HG03064 (cell line): ENCODE data around the gene CCN5.
"Not testable (repeated sequence)": the region's sequence is repeated elsewhere in the genome, so short reads cannot be mapped to it uniquely, and the experiment has no call there.

Experiments
- ATAC-seq: cut with Tn5 transposase; IDR thresholded peaks from one replicate; pipeline ENCODE4 v1.9.1; 2021; ENCODE audit warnings: low read depth; ENCODE audit not compliant: unreplicated experiment

CCN5 gene

GRCh38 chr20:44752099-44752931 lies 37.1 kb downstream of the CCN5 start:
- no peak for ATAC-seq

- ATAC-seq, result no peak
Observed at GRCh38 chr20:44754554-44754953, 39.4 kb downstream of the CCN5 start.

- no peak for ATAC-seq
Observed at GRCh38 chr20:44756011-44756688, 41.0 kb downstream of the CCN5 start.

- ATAC-seq, result no peak
Observed at GRCh38 chr20:44756956-44757355, 41.8 kb downstream of the CCN5 start.

GRCh38 chr20:44758247-44759101 lies 43.3 kb downstream of the CCN5 start:
- ATAC-seq, result no peak

GRCh38 chr20:44759595-44759994 lies 44.4 kb downstream of the CCN5 start:
- no peak for ATAC-seq

- ATAC-seq, result no peak
Observed at GRCh38 chr20:44761423-44761822, 46.3 kb downstream of the CCN5 start.

GRCh38 chr20:44762466-44763140 lies 47.4 kb downstream of the CCN5 start:
- no peak for ATAC-seq

- ATAC-seq, result not testable (repeated sequence)
Observed at GRCh38 chr20:44763798-44764197, 48.6 kb downstream of the CCN5 start.

GRCh38 chr20:44765091-44765490 lies 49.9 kb downstream of the CCN5 start:
- no peak for ATAC-seq

- no peak for ATAC-seq
Observed at GRCh38 chr20:44765701-44766347, 50.7 kb downstream of the CCN5 start.

- ATAC-seq, result no peak
Observed at GRCh38 chr20:44768256-44768655, 53.1 kb downstream of the CCN5 start.

GRCh38 chr20:44768854-44769480 lies 53.8 kb downstream of the CCN5 start:
- no peak for ATAC-seq

GRCh38 chr20:44769481-44769863 lies 54.3 kb downstream of the CCN5 start:
- ATAC-seq, result no peak

GRCh38 chr20:44770484-44771171 lies 55.5 kb downstream of the CCN5 start:
- ATAC-seq, result no peak

- no peak for ATAC-seq
Observed at GRCh38 chr20:44771172-44771535, 56.0 kb downstream of the CCN5 start.

- no peak for ATAC-seq
Observed at GRCh38 chr20:44772636-44773035, 57.5 kb downstream of the CCN5 start.

GRCh38 chr20:44773070-44773829 lies 58.1 kb downstream of the CCN5 start:
- no peak for ATAC-seq
